ENCODE data around the gene FAM210A.

Gene FAM210A

GRCh38 chr18:13620818-13621445 lies 105.4 kb downstream of the FAM210A start:
- no peak for DNase-seq

GRCh38 chr18:13620206-13620672 lies 106.1 kb downstream of the FAM210A start:
- no peak for DNase-seq

- peak in 1 of 14 donors; percentile 41 for DNase-seq
Measured at GRCh38 chr18:13619505-13620205, 106.7 kb downstream of the FAM210A start.

GRCh38 chr18:13618760-13619438 lies 107.5 kb downstream of the FAM210A start:
- no peak for DNase-seq

- no peak for DNase-seq
Measured at GRCh38 chr18:13617826-13618515, 108.4 kb downstream of the FAM210A start.

GRCh38 chr18:13616525-13617035 lies 109.8 kb downstream of the FAM210A start:
- no peak for DNase-seq

- DNase-seq, result no peak
Measured at GRCh38 chr18:13616041-13616440, 110.3 kb downstream of the FAM210A start.

- DNase-seq, result no peak
Measured at GRCh38 chr18:13615432-13615861, 110.9 kb downstream of the FAM210A start.

- DNase-seq, result peak in 3 of 14 donors; percentile 31 to 63 (median 43)
Measured at GRCh38 chr18:13614641-13615288, 111.6 kb downstream of the FAM210A start.

GRCh38 chr18:13613591-13614501 lies 112.5 kb downstream of the FAM210A start:
- DNase-seq, result no peak

Measured in C1 segment of cervical spinal cord (tissue), 14 donors.